ENCODE results near the gene KRTCAP2. TPM values are rescaled to one million over a fixed set of nuclear protein-coding genes. Genes with fewer than 3 reads are reported as not detected.
"Not testable (repeated sequence)": the region's sequence is repeated elsewhere in the genome, so short reads cannot be mapped to it uniquely, and the experiment has no call there.

The KRTCAP2 gene
- polyA plus RNA-seq, 1 donor (not counting 4 experiments of a cell fraction or from before 2014, with no cell fraction given), result 127 TPM

GRCh38 chr1:155219592-155220031 lies 46.5 kb upstream of the KRTCAP2 start:
- H4K20me1 ChIP-seq (ENCODE audit: control insufficient read depth, extremely low read depth, insufficient read depth, low read length), result no peaks in the 10 kb centered on the region
- H3K4me2 ChIP-seq (ENCODE audit: control insufficient read depth, extremely low read depth, insufficient read depth, low read depth, low read length), result no peak overlapping the region
- no peak for FAIRE-seq
- H3K36me3 ChIP-seq (ENCODE audit: control insufficient read depth in 2 of 2, extremely low read depth in 1 of 2, insufficient read depth in 2 of 2, low read length in 2 of 2), result peaks cover 0 to 2% of the 10 kb centered on the region in 2 experiments
- peak overlapping the region; percentile 58 for H2AFZ ChIP-seq (ENCODE audit: control insufficient read depth, low read length)
- H3K27me3 ChIP-seq (ENCODE audit: control insufficient read depth, extremely low read depth, insufficient read depth, low read length), result no peaks in the 10 kb centered on the region
- no peak overlapping the region for H3K27ac ChIP-seq (ENCODE audit: control insufficient read depth, insufficient read depth, low read length)
- no peak overlapping the region for H3K4me3 ChIP-seq (ENCODE audit: control insufficient read depth in 2 of 3, extremely low read depth in 1 of 3, insufficient read depth in 2 of 3, low read depth in 1 of 3, low read length in 3 of 3)
- no peak for DNase-seq (ENCODE audit: low read depth, low spot score)
- H3K79me2 ChIP-seq (ENCODE audit: control insufficient read depth, insufficient read depth, low read length), result no peaks in the 10 kb centered on the region
- peaks cover 16% of the 10 kb centered on the region for H3K4me1 ChIP-seq (ENCODE audit: control insufficient read depth, extremely low read depth, insufficient read depth, low read length)
- H3K9ac ChIP-seq (ENCODE audit: control insufficient read depth, extremely low read depth, insufficient read depth, low read length), result no peak overlapping the region
- H3K9me1 ChIP-seq (ENCODE audit: control insufficient read depth, extremely low read depth, insufficient read depth, low read length), result no peaks in the 10 kb centered on the region
- no peak for TF ChIP-seq CTCF (optimal IDR thresholded peaks at IDR 0.05 in 1 of 3, IDR thresholded peaks at IDR 0.05 in 1 of 3, conservative IDR thresholded peaks at IDR 0.05 in 1 of 3; ENCODE audit: extremely low read depth in 1 of 3, insufficient read depth in 2 of 3, low read length in 3 of 3)
- TF ChIP-seq EZH2 (IDR thresholded peaks at IDR 0.05; ENCODE audit: low read length), result no peak
- no peaks in the 10 kb centered on the region for H3K9me3 ChIP-seq (ENCODE audit: control insufficient read depth, low read depth, low read length)
- dilution Hi-C loops (cut with MboI; ENCODE audit: extremely low pct_ligation_motif_present, low sequenced_read_pairs), result no loop called here

- Histone ChIP-seq H3K36me3 (ENCODE audit: control insufficient read depth in 2 of 2, extremely low read depth in 1 of 2, insufficient read depth in 2 of 2, low read length in 2 of 2) (peaks cover 0 to 2% of the 10 kb centered on the region in 2 experiments), H3K9me3 (ENCODE audit: control insufficient read depth, low read depth, low read length) (no peaks in the 10 kb centered on the region), H3K27ac (ENCODE audit: control insufficient read depth, insufficient read depth, low read length) (no peak overlapping the region), H3K79me2 (ENCODE audit: control insufficient read depth, insufficient read depth, low read length) (no peaks in the 10 kb centered on the region), H3K4me2 (ENCODE audit: control insufficient read depth, extremely low read depth, insufficient read depth, low read depth, low read length) (peak overlapping the region; percentile 54), H2AFZ (ENCODE audit: control insufficient read depth, low read length) (peak overlapping the region; percentile 58), H3K4me1 (ENCODE audit: control insufficient read depth, extremely low read depth, insufficient read depth, low read length) (peaks cover 10% of the 10 kb centered on the region), H3K9ac (ENCODE audit: control insufficient read depth, extremely low read depth, insufficient read depth, low read length) (no peak overlapping the region), H4K20me1 (ENCODE audit: control insufficient read depth, extremely low read depth, insufficient read depth, low read length) (no peaks in the 10 kb centered on the region), H3K27me3 (ENCODE audit: control insufficient read depth, extremely low read depth, insufficient read depth, low read length) (no peaks in the 10 kb centered on the region), H3K4me3 (ENCODE audit: control insufficient read depth in 2 of 3, extremely low read depth in 1 of 3, insufficient read depth in 2 of 3, low read depth in 1 of 3, low read length in 3 of 3) (no peak overlapping the region), H3K9me1 (ENCODE audit: control insufficient read depth, extremely low read depth, insufficient read depth, low read length) (no peaks in the 10 kb centered on the region)
- peak; percentile 71 for FAIRE-seq
- no peak for DNase-seq (ENCODE audit: low read depth, low spot score)
- TF ChIP-seq EZH2 (IDR thresholded peaks at IDR 0.05; ENCODE audit: low read length) (no peak), CTCF (optimal IDR thresholded peaks at IDR 0.05 in 1 of 3, IDR thresholded peaks at IDR 0.05 in 1 of 3, conservative IDR thresholded peaks at IDR 0.05 in 1 of 3; ENCODE audit: extremely low read depth in 1 of 3, insufficient read depth in 2 of 3, low read length in 3 of 3) (no peak)
- dilution Hi-C loops (cut with MboI; ENCODE audit: extremely low pct_ligation_motif_present, low sequenced_read_pairs), result no loop called here
These were observed 45.9 kb upstream of the KRTCAP2 start for GRCh38 chr1:155218854-155219591.

- H3K36me3 ChIP-seq (ENCODE audit: control insufficient read depth in 2 of 2, extremely low read depth in 1 of 2, insufficient read depth in 2 of 2, low read length in 2 of 2); H3K27ac ChIP-seq (ENCODE audit: control insufficient read depth, insufficient read depth, low read length); dilution Hi-C loops (cut with MboI; ENCODE audit: extremely low pct_ligation_motif_present, low sequenced_read_pairs); H3K79me2 ChIP-seq (ENCODE audit: control insufficient read depth, insufficient read depth, low read length); H3K27me3 ChIP-seq (ENCODE audit: control insufficient read depth, extremely low read depth, insufficient read depth, low read length); H3K9me1 ChIP-seq (ENCODE audit: control insufficient read depth, extremely low read depth, insufficient read depth, low read length); H3K4me2 ChIP-seq (ENCODE audit: control insufficient read depth, extremely low read depth, insufficient read depth, low read depth, low read length); H4K20me1 ChIP-seq (ENCODE audit: control insufficient read depth, extremely low read depth, insufficient read depth, low read length); DNase-seq (ENCODE audit: low read depth, low spot score); H3K9ac ChIP-seq (ENCODE audit: control insufficient read depth, extremely low read depth, insufficient read depth, low read length); H2AFZ ChIP-seq (ENCODE audit: control insufficient read depth, low read length); H3K4me3 ChIP-seq (ENCODE audit: control insufficient read depth in 2 of 3, extremely low read depth in 1 of 3, insufficient read depth in 2 of 3, low read depth in 1 of 3, low read length in 3 of 3); H3K9me3 ChIP-seq (ENCODE audit: control insufficient read depth, low read depth, low read length); FAIRE-seq: not testable (repeated sequence)
- H3K4me1 ChIP-seq (ENCODE audit: control insufficient read depth, extremely low read depth, insufficient read depth, low read length), result peaks cover 14% of the 10 kb centered on the region
These were observed 41.6 kb upstream of the KRTCAP2 start for GRCh38 chr1:155214702-155215101.

GRCh38 chr1:155212051-155212440 lies 38.9 kb upstream of the KRTCAP2 start:
- peaks cover 12% of the 10 kb centered on the region for H3K79me2 ChIP-seq (ENCODE audit: control insufficient read depth, insufficient read depth, low read length)
- H3K4me3 ChIP-seq (ENCODE audit: control insufficient read depth in 2 of 3, extremely low read depth in 1 of 3, insufficient read depth in 2 of 3, low read depth in 1 of 3, low read length in 3 of 3); FAIRE-seq; H2AFZ ChIP-seq (ENCODE audit: control insufficient read depth, low read length); H3K9me1 ChIP-seq (ENCODE audit: control insufficient read depth, extremely low read depth, insufficient read depth, low read length); DNase-seq (ENCODE audit: low read depth, low spot score); H3K4me2 ChIP-seq (ENCODE audit: control insufficient read depth, extremely low read depth, insufficient read depth, low read depth, low read length); H3K9ac ChIP-seq (ENCODE audit: control insufficient read depth, extremely low read depth, insufficient read depth, low read length); H3K27me3 ChIP-seq (ENCODE audit: control insufficient read depth, extremely low read depth, insufficient read depth, low read length); dilution Hi-C loops (cut with MboI; ENCODE audit: extremely low pct_ligation_motif_present, low sequenced_read_pairs); H3K9me3 ChIP-seq (ENCODE audit: control insufficient read depth, low read depth, low read length); H4K20me1 ChIP-seq (ENCODE audit: control insufficient read depth, extremely low read depth, insufficient read depth, low read length); H3K27ac ChIP-seq (ENCODE audit: control insufficient read depth, insufficient read depth, low read length); H3K36me3 ChIP-seq (ENCODE audit: control insufficient read depth in 2 of 2, extremely low read depth in 1 of 2, insufficient read depth in 2 of 2, low read length in 2 of 2): not testable (repeated sequence)
- peaks cover 21% of the 10 kb centered on the region for H3K4me1 ChIP-seq (ENCODE audit: control insufficient read depth, extremely low read depth, insufficient read depth, low read length)

Measured in keratinocyte (primary cell).